ENCODE measurements around the gene DIO3. TPM values are rescaled to one million over a fixed set of nuclear protein-coding genes. Genes with fewer than 3 reads are reported as not detected.

Gene DIO3
- total RNA-seq, 1 experiment from 2014 or later = not detected

- Histone ChIP-seq H3K4me1 (ENCODE audit: insufficient read depth, low read length) (no peaks in the 10 kb centered on the region), H4K91ac (ENCODE audit: insufficient read length, low read depth, low read length) (no peak overlapping the region), H3K18ac (ENCODE audit: insufficient read length, low read depth, low read length) (no peak overlapping the region), H3K4ac (ENCODE audit: low read depth, low read length) (no peak overlapping the region), H3K4me2 (ENCODE audit: insufficient read depth, insufficient read length, low read length) (no peak overlapping the region), H2BK20ac (ENCODE audit: low read depth, low read length, poor library complexity, severe bottlenecking) (no peak overlapping the region), H3T11ph (ENCODE audit: low read length) (no peak overlapping the region), H2BK120ac (ENCODE audit: low read depth, low read length, poor library complexity, severe bottlenecking) (no peak overlapping the region), H3K14ac (ENCODE audit: insufficient read depth, low read length) (no peak overlapping the region; the same call in 1 of the 2 replicates), H3K23me2 (ENCODE audit: insufficient read length, low read depth, low read length, poor library complexity, severe bottlenecking) (no peaks in the 10 kb centered on the region), H2AK5ac (ENCODE audit: insufficient read length, low read length) (no peak overlapping the region), H3K27me3 (ENCODE audit: insufficient read depth, low read length) (no peaks in the 10 kb centered on the region), H3K9ac (ENCODE audit: extremely low read depth, insufficient read length, low read length) (no peak overlapping the region), H3K9me3 (ENCODE audit: control insufficient read depth, low read depth, low read length) (no peaks in the 10 kb centered on the region), H3K79me1 (ENCODE audit: insufficient read depth, low read depth, low read length, poor library complexity, severe bottlenecking) (no peaks in the 10 kb centered on the region), H3K56ac (ENCODE audit: insufficient read length, low read depth, low read length) (no peak overlapping the region), H2AFZ (ENCODE audit: low read length) (no peak overlapping the region), H4K5ac (ENCODE audit: insufficient read length, low read depth, low read length) (no peak overlapping the region), H4K20me1 (ENCODE audit: control insufficient read depth, insufficient read depth, insufficient read length) (no peaks in the 10 kb centered on the region), H3K27ac (ENCODE audit: insufficient read length, low read depth, low read length) (no peak overlapping the region), H2BK15ac (ENCODE audit: low read depth, low read length) (no peak overlapping the region), H3K23ac (ENCODE audit: insufficient read length, low read depth, low read length) (no peak overlapping the region), H4K8ac (replicated peaks; ENCODE audit: insufficient read length, low read depth, low read length) (no peak overlapping the region), H2BK5ac (ENCODE audit: insufficient read length, low read length) (no peak overlapping the region), H2BK12ac (ENCODE audit: insufficient read length, low read depth, low read length) (no peak overlapping the region), H3K79me2 (ENCODE audit: insufficient read depth, low read length) (no peaks in the 10 kb centered on the region)
- Mint-ChIP-seq H3K36me3 (ENCODE audit: insufficient read depth in 1 of 3, low read depth in 3 of 3) (no peaks in the 10 kb centered on the region), H3K9me3 (peaks cover 0 to 2% of the 10 kb centered on the region in 2 experiments; a peak in 4 of 5 replicates), H3K27ac (no peak overlapping the region; a peak in 1 of 7 replicates), H3K27me3 (ENCODE audit: low read depth) (peaks cover 66% of the 10 kb centered on the region), H3K4me1 (peaks cover 0 to 3% of the 10 kb centered on the region in 2 experiments; a peak in 1 of 4 replicates), H3K4me3 (no peak overlapping the region)
- DNase-seq = no peak
- TF ChIP-seq CTCF (conservative IDR thresholded peaks at IDR 0.05) = no peak
- WGBS (ENCODE audit: extremely low coverage, insufficient read length, low lambda C conversion rate) = no CpG with 5 or more reads among the region's 24 CpGs
Measured at GRCh38 chr14:101551729-101552595, 9.3 kb upstream of the DIO3 start.

Data from H9 (cell line).